Activated naive CD8-positive, alpha-beta T cell treated with anti-CD3 and anti-CD28 coated beads, Interleukin-2, amount 50 U/mL, for 16 hours (primary cell): Measurements from ENCODE around the gene LTA.

Experiments
- DNase-seq: peaks from one replicate; pipeline ENCODE4 v3.0.0-alpha.2; 2020; ENCODE audit warnings: low read depth, low spot score

Gene LTA

DNA sequence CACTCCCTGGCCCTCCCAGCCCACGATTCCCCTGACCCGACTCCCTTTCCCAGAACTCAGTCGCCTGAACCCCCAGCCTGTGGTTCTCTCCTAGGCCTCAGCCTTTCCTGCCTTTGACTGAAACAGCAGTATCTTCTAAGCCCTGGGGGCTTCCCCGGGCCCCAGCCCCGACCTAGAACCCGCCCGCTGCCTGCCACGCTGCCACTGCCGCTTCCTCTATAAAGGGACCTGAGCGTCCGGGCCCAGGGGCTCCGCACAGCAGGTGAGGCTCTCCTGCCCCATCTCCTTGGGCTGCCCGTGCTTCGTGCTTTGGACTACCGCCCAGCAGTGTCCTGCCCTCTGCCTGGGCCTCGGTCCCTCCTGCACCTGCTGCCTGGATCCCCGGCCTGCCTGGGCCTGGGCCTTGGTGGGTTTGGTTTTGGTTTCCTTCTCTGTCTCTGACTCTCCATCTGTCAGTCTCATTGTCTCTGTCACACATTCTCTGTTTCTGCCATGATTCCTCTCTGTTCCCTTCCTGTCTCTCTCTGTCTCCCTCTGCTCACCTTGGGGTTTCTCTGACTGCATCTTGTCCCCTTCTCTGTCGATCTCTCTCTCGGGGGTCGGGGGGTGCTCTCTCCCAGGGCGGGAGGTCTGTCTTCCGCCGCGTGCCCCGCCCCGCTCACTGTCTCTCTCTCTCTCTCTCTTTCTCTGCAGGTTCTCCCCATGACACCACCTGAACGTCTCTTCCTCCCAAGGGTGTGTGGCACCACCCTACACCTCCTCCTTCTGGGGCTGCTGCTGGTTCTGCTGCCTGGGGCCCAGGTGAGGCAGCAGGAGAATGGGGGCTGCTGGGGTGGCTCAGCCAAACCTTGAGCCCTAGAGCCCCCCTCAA lies at the start of gene LTA:
LTA (plus strand) TSS at position 249 of the 871 bp plus-strand sequence; CDS start at position 703, 454 bp downstream.
- peak; percentile 50 for DNase-seq

GRCh38 chr6:31525553-31525931 lies 46.5 kb upstream of the LTA start:
- DNase-seq: no peak

DNA sequence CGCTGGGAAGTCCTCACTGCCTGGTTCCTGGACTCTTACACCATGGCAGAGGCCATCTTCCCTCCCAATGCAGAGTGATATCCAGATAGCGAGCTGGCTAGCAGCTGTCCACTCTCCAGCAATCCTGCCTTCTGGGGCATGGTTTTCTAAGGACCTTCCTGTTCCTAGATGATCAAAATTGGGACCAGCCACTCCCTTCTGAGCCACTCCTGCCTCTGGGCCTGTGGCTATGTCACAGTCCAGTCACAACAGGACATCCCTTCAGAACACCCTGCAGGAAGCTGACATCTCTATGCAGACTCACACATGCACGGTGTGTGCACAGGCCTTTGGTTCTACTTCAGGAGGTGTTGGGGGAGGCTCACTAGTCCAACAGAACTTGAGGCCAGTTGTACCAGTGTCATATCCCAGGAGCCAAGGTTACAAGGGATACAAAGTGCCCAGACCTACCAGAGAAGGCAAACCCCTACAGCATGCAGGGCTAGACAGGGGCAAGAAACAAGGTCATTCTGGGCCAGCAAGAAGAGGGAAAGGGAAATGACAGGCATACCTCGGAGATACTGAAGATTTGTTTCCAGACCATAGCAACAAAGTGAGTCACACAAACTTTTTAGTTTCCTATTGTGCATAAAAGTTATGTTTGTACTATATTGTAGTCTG lies 46.0 kb upstream of the LTA start:
- DNase-seq: no peak

- DNase-seq: no peak
Observed at GRCh38 chr6:31528307-31528777, 43.7 kb upstream of the LTA start.

- DNase-seq: no peak
Observed at GRCh38 chr6:31528821-31529328, 43.2 kb upstream of the LTA start, which contains the start of gene MCCD1. Gene MCCD1, plus strand, starts transcription at chr6:31528962. Its CDS starts 53 bp downstream, at chr6:31529015.

GRCh38 chr6:31529329-31530150 lies 42.5 kb upstream of the LTA start:
- no peak for DNase-seq

DNA sequence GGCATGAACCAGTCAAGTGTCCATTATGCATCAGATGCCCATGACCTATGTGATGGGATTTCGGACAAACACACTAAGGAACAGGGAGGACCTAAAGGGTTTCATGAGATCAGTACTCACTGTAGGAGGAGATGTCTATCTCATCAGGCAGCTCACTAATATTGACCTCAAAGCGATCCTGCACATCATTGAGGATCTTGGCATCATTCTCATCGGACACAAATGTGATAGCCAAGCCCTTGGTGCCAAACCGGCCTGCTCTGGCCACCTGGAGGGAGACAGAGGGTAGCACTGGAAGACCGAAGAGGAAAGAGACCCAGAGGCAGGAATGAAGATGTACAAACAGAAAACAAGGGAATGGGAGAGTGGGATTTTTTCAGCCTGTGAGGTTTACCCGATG lies 41.4 kb upstream of the LTA start:
- DNase-seq: no peak

GRCh38 chr6:31531162-31531561 lies 40.9 kb upstream of the LTA start:
- DNase-seq: no peak

DNA sequence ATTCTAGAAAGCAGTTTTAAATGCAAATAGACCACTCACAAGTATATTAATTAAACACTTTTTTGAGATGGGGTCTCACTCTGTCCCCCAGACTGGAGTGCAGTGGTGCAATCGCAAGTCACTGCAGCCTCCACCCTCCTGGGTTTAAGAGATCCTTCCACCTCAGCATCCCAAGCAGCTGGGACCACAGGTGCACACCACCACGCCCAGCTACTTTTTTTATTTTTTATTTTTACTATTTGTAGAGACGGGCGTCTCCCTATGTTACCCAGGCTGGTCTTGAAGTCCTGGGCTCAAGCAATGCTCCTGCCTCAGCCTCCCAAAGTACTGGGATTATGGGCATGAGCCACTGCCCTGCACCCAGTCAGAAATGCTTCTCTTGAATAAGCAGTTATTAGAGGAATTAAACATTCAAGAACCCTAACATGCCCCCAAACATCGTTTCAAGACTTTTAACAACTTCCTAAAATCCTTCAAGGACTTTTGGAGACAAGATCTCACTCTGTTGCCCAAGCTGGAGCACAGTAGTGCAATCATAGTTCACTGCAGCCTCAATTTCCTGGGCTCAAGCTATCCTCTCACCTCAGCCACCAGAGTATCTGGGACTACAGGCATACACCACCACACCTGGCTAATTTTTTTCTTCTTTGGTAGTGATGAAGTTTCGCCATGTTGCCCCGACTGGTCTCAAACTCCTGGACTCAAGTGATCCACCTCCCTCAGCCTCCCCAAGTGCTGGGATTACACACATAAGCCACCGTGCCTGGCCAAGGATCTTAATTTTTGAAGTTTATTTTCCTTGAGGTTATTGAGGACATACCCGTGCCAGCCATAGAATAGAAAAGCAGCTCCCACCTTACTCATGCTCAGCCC lies 40.1 kb upstream of the LTA start:
- DNase-seq: no peak

DNA sequence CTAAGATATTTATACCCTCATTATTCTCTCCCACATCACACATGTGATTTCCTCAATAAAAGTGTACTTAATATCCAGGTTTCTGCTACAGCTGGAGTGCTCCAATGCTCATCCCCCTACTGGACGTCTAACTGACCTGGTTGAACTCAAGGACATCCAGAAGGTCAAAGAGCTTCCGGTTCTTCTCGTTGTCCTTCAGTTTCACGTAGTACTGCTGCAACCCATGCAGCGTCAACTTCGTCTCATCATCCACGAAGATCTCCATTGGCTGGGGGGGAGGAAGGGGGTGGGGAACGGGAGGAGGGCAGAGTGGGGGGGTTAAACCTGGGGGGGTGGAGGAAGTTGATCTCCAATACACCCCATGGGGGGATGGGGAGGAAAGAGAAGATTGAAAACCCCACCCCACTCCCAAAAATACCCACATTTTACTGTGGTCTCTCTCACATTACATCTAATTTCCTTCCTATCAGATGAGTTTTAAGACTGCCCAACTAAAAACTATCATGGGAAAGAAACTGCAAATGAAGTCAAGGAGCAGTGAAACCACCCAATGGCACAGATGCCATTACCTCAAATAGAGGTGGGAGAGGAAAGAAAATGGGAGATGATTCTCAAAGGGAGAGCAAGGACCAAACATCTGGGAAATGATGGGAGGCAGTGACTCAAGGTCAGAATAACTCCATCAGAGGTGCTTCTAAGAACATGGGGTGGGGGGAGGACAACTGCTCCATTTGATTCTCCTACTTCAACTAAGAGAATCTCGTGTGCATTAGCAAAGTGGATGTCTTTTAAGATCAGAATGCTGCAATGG lies 39.2 kb upstream of the LTA start:
- no peak for DNase-seq

- no peak for DNase-seq
Observed at GRCh38 chr6:31533455-31533841, 38.6 kb upstream of the LTA start.

GRCh38 chr6:31534011-31534410 lies 38.1 kb upstream of the LTA start:
- no peak for DNase-seq

DNA sequence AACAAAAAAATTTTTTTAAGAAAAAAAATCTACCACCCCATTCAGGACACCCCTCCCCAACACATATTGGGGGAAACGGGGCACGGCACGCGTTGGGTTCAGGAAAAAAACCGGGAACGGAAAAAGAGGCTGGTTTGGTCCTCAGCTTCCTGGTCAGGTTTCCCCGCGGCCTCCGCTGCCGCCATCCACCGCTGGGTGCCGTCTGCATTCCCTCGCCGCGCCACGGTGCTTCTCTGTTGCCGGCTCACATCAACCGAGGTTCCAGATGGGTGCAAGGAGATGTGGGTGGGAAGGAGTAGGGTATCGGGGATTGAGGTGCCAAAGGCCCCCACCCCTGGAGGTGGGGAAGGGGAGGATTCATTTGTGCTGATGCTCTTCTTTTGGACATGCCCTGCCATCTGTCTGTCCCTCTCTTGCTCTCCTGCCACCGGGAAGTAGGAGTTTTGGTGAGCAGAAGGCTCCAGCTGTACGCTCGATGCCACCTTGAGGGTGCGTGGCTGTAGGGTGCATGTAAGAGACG lies 37.5 kb upstream of the LTA start:
- no peak for DNase-seq

DNA sequence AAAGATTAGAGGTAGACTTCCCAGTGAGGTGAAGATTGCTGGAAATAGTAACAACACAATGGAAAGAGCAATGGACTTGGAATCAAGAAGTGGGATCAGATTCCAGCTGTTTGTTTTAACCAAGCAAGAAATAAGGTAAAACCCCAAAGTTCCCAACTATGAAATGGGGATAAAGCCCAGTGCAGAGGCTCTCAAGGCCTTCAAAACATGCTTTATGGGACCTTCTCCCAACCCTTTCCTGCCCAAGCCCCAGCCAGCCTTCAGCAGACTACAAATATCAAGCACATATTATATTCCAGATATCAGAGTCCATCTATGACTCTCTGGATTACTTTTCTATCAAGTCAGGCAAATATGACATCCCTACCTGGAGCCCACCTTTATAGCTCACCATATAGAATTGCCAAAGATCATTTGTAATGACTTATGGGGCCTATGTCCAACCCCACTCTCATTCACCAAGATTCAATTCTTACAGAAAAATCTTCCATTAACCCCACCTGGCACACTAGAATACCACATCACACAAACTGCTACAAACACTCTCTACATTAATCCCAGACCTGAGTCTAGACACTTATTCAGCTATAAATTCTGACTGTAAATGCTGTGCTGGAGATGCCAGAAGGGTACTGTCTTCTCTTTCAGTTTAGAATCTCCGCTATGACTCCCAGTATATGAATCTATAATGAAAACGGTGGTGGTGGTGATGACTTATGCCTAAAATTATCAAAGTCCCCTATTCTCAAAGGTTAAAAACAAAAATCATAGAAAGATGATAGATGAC lies 36.4 kb upstream of the LTA start:
- no peak for DNase-seq

GRCh38 chr6:31538805-31539400 lies 33.2 kb upstream of the LTA start:
- DNase-seq: no peak

DNA sequence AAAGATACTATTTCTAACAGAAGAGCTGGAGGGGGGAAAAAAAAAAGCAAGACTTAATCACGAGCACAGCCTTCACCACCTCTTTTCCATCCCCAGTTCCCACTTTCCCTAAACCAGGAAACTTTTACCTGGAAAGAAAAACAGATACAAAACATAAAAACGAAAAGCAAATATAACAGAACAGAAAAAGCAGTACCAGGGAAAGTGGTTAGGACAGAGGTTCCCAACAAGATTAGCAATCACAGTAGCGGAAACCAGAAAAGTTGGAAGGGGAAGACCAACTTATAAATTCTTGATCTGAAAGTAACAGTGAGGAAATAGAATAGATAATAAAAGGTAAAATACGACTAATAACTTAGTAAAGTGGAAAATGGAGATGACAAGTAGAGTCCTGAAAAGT lies 31.4 kb upstream of the LTA start:
- DNase-seq: no peak

DNA sequence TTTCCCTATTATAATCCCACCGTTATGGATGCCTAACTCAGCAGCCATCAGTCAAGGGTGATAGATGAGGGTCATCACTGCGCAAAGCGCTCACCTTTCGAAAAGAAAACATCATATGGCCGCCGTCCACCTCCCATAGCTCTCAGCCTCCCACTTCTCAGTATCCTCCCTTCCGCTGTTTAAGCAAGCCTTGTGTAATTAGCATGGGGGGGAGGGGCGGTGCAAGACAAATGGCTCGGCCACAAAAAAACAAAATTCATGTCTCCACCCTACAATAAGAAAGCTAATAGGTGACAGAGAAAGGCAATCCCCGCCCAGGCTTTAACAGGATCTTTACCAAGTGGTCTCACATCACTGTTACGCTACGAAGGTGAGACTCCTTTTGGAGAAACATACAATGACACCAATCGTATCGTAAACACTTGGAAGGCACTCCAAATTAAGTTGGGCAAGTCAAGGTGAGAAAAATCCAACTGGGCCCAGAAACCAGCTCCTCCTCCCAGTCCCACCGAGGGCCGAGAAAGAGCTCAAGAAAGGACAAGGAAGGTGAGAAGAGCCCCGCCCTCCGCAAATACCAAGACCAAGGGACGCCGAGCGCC lies 30.9 kb upstream of the LTA start:
- peak; percentile 18 for DNase-seq
